Ovary (tissue), 9 donors: Measurements from ENCODE around the gene TAAR8. TPM values are rescaled to one million over a fixed set of nuclear protein-coding genes. Genes with fewer than 3 reads are reported as not detected.

Source experiments
- DNase-seq, 5 donors: peaks; one replicate each; pipeline ENCODE4 v3.0.0-alpha.2; 2019 to 2020
- H3K27ac ChIP-seq, 2 donors: fragments of 200-600 bp; one replicate each; pipeline versions ENCODE4 v1.5.1 to v1.8.0; 2019 to 2022
- H3K27me3 ChIP-seq: fragments of 200-600 bp; one replicate; pipeline ENCODE4 v1.8.0; 2022
- H3K36me3 ChIP-seq: fragments of 200-600 bp; sonication (generic); one replicate; pipeline ENCODE4 v1.5.1; 2019
- H3K4me1 ChIP-seq: one replicate; pipeline ENCODE4 v1.8.1; 2013; ENCODE audit warnings: mild to moderate bottlenecking, moderate library complexity; ENCODE audit not compliant: insufficient read depth
- H3K4me3 ChIP-seq: fragments of 200-600 bp; sonication (generic); one replicate; pipeline ENCODE4 v1.5.1; 2017
- H3K9me3 ChIP-seq, 2 donors: fragments of 200-600 bp in 1 of 2; sonication (generic) in 1 of 2; one replicate each; pipeline versions ENCODE4 v1.5.1 to v1.8.1; 2013 to 2019; ENCODE audit warnings: mild to moderate bottlenecking in 1 of 2, moderate library complexity in 1 of 2
- EP300 ChIP-seq: sonication (generic); formaldehyde crosslinking; IDR thresholded peaks from one replicate; pipeline ENCODE4 v1.6.1; 2017; ENCODE audit warnings: antibody characterized with exemption
- POLR2A ChIP-seq: fragments of 450-650 bp; IDR thresholded peaks from one replicate; pipeline ENCODE4 v1.6.1; 2017; ENCODE audit warnings: antibody characterized with exemption, mild to moderate bottlenecking, moderate library complexity
- WGBS, 3 donors: extraction: QIAGEN DNeasy Blood & Tissue Kit in 1 of 3; methylation state at CpG; one replicate each; pipeline versions ENCODE4 v1.1.5 to v1.1.7; 2013 to 2017; 5-methylcytosine and 5-hydroxymethylcytosine counted together
- intact Hi-C, 4 donors: fragments of 100-400 bp; cut with DNase I; formaldehyde crosslinking; loops; one replicate each; pipeline versions ENCODE4 v1.11.0 to v1.15.1; 2022 to 2023
- polyA plus RNA-seq, 2 donors: library from polyadenylated mRNA; stranded (reverse); fragments of 200-250 nt in 1 of 2; fragments of 350-450 nt in 1 of 2; fragmentation: Illumina TruSeq in 1 of 2; extraction: RNeasy Lipid Tissue Mini Kit (QIAGEN cat#74804) in 1 of 2; gene quantifications; one replicate each; pipeline ENCODE4 v1.2.3, GENCODE V29; 2013 to 2014
- total RNA-seq, 7 donors: library from RNA; depleted of rRNA in 2 of 7; stranded (reverse); fragments of >200 nt in 2 of 7; fragmentation: NEBNext Ultra II Directional in 3 of 7; extraction: Animal tissue kit (Norgen Biotek cat#: 25700) in 3 of 7; gene quantifications; one replicate each; pipeline versions ENCODE4 v1.1.0 to v1.2.4, GENCODE V29; 2016 to 2023
- TF ChIP-seq, protein P1 (sequence below), 3 donors: fragments of 450-650 bp in 2 of 3; fragments of 200-600 bp in 1 of 3; IDR thresholded peaks; one replicate each; pipeline versions ENCODE4 v1.5.1 to v1.8.0; 2016 to 2022; ENCODE audit warnings: antibody characterized with exemption in 3 of 3, mild to moderate bottlenecking in 1 of 3
- donor health status: DM: no; HTN: no; CAD: no; lungs with moderate emphysema.
- donor health status: DM: no; HTN: no; CAD: no.
- donor health status: Bipolar disorder and iron deficiency.
- donor health status: DM: yes; HTN: yes; CAD: no.
- donor health status: DM: no; HTN: no; CAD: no.
- donor health status: DM: yes; HTN: yes; CAD: no.

The TAAR8 gene
- total and polyA plus RNA-seq, 9 donors, result not detected

DNA sequence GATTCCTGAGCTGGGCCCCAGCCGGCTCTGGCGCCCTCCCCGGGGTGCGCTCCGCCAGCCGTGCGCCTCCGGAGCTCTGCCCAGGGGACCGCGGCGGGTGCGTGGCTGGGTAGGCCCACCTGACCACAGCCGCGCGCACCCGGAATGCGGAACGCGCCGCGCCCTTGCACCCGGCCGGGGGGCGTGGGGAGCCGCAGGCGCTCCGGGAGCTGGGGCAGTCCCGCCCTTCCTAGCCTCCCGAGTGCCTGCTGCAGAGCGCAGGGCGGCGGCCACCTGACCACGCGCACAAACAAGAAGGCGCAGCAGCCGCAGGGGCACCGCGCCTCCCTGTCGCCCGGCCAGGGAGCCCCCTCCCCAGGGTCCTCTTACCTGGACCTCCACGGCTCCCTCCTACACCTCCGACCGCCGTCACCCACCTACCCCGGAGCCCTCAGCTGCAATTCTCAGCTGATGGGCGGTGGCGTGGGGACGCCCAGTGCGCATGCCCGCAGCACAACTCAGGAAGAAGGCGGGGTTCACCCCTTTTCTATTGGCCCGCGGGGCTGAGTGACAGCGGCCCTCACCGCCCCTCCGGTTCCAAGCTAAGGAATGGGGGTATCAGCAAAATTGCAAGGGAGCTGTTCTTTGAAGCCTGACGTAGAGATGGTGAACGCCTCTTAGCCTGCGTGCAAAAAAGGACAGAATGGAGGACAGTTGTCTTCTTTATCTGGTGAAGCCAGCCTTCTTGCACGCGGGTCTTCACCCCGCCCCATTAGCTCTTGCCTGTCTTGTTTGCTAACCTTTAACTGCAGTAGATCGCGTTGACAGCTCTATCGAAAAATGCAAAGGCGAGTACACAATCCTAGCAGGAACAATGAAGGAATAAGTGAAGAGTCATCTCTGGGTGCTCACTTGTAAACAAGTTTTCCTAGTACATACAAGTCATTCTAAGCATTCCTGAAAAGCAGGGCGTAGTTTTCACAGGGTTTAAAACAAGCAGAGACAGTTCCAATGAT, 39.5 kb upstream of the TAAR8 start, which contains the start of gene STX7:
Gene STX7, minus strand, starts transcription at position 479 of the 995 bp plus-strand sequence. CDS start 9,586 bp downstream, outside the sequence.
- Histone ChIP-seq H3K27ac (peak within 1 kb of the TSS; percentile 56 to 78), H3K4me1 (peaks cover 4% of the 10 kb centered on the region), H3K9me3 (no peaks in the 10 kb centered on the region), H3K27me3 (no peaks in the 10 kb centered on the region), H3K36me3 (no peaks in the 10 kb centered on the region), H3K4me3 (peak within 1 kb of the TSS; percentile 72)
- intact Hi-C loops, result no loop called here
- DNase-seq, result peak; percentile 87 to 91 (median 89)
- TF ChIP-seq, protein P1, sequence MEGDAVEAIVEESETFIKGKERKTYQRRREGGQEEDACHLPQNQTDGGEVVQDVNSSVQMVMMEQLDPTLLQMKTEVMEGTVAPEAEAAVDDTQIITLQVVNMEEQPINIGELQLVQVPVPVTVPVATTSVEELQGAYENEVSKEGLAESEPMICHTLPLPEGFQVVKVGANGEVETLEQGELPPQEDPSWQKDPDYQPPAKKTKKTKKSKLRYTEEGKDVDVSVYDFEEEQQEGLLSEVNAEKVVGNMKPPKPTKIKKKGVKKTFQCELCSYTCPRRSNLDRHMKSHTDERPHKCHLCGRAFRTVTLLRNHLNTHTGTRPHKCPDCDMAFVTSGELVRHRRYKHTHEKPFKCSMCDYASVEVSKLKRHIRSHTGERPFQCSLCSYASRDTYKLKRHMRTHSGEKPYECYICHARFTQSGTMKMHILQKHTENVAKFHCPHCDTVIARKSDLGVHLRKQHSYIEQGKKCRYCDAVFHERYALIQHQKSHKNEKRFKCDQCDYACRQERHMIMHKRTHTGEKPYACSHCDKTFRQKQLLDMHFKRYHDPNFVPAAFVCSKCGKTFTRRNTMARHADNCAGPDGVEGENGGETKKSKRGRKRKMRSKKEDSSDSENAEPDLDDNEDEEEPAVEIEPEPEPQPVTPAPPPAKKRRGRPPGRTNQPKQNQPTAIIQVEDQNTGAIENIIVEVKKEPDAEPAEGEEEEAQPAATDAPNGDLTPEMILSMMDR (IDR thresholded peaks at IDR 0.05), result no peak
- peak; percentile 28 for TF ChIP-seq POLR2A
- 0 to 1% (median 1%) methylated on average over 63 to 67 of the region's 67 CpGs for WGBS, 3 donors

DNA sequence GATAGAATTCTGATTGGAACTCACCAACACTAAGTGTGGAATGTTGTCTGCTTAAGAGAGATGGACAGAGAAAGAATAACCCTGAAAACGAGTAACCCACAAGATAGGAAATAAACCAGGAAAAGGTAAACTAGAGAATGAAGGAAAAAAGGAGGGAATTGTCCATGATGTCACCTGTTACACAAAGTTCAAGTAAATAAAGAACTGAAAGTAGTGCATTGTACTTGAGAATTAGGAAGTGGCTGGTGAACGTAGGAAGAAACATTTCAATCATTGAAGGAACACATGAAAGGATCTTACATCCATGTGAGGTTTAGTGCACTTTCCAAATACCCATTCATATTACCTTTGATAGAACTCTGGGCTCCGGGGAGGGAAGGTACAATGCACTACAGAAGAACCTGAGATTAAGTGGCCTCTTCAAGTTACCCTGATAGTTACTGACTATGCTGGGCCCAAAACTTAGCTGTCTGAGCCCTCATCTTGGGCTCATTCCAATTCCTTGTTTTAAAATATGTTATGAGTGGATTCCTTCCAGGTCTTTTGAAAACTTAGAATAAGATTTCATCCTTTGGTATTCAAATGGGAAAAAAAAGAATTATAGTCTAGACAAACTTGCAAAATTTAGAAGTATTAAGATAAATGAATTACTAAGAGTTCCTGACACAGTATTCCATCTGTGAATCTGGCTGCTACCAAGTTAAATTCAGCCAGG, 38.5 kb upstream of the TAAR8 start:
- Histone ChIP-seq H3K36me3 (no peaks in the 10 kb centered on the region), H3K9me3 (no peaks in the 10 kb centered on the region), H3K27ac (peak overlapping the region in 1 of 2 donors; percentile 78), H3K4me1 (peaks cover 2% of the 10 kb centered on the region), H3K27me3 (no peaks in the 10 kb centered on the region), H3K4me3 (peak overlapping the region; percentile 72)
- intact Hi-C loops, result no loop called here
- no peak for DNase-seq
- WGBS, 3 donors, result 39 to 43% (median 40%) methylated on average over 3 of the region's 3 CpGs
- TF ChIP-seq, protein P1 (IDR thresholded peaks at IDR 0.05), result no peak
- no peak for TF ChIP-seq POLR2A
- TF ChIP-seq EP300, result no peak

DNA sequence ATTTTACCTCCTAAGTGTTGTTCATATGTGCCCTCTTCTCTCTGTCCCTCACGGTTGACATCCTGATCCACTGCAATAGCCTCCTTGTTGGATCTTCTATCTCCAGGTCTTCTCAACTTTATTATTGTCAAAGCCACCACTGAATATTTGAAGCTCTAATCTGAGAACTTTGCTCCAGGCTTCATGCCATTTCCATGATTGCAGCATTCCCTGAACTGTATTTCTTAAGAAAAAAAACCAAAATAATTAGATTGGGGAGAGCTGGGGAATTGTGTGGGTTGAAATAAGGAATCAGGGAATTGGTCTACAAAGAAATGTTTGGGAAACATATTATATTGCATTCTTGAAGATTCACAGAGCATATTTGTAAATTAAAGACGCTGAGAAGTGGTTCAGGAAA, 37.1 kb upstream of the TAAR8 start:
- no peak for TF ChIP-seq EP300
- TF ChIP-seq, protein P1 (IDR thresholded peaks at IDR 0.05), result no peak
- no peak for TF ChIP-seq POLR2A
- H3K9me3 ChIP-seq, result no peaks in the 10 kb centered on the region
- no peak overlapping the region for H3K27ac ChIP-seq
- no peak overlapping the region for H3K4me3 ChIP-seq
- 31 to 60% (median 33%) methylated on average over 2 of the region's 2 CpGs for WGBS, 3 donors
- H3K27me3 ChIP-seq, result no peaks in the 10 kb centered on the region
- peaks cover 2% of the 10 kb centered on the region for H3K4me1 ChIP-seq
- DNase-seq, result no peak
- intact Hi-C loops, result no loop called here
- no peaks in the 10 kb centered on the region for H3K36me3 ChIP-seq

DNA sequence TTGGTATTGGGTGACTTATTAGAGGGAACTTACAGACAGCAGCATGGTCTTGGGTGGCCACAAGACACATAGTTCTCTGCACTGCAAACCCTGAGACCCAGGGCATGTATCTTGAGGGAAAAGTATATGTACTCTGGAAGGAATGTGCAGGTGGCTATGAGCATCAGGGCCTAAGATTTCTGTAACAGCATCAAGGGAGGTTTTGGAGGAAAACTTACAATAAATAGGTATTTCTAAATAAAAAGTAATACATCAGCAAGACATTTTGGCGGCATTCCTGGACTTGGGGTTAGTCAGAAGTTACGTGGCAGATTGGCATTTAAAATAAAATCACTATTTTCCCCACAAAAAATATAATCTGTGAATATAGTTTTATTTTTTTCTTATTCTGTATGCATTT, 31.5 kb upstream of the TAAR8 start:
- no peaks in the 10 kb centered on the region for H3K27me3 ChIP-seq
- H3K4me1 ChIP-seq, result no peaks in the 10 kb centered on the region
- intact Hi-C loops, result no loop called here
- no peaks in the 10 kb centered on the region for H3K9me3 ChIP-seq
- H3K4me3 ChIP-seq, result no peak overlapping the region
- WGBS, 3 donors, result 47 to 69% (median 60%) methylated on average over 2 of the region's 2 CpGs
- DNase-seq, result no peak
- TF ChIP-seq, protein P1 (IDR thresholded peaks at IDR 0.05), result no peak
- no peak for TF ChIP-seq EP300
- TF ChIP-seq POLR2A, result no peak
- no peak overlapping the region for H3K27ac ChIP-seq
- H3K36me3 ChIP-seq, result no peaks in the 10 kb centered on the region
